Brain pericyte (primary cell): Measurements from ENCODE around the gene RBMX2.

ENCODE experiments used
- DNase-seq: peaks from one replicate; pipeline ENCODE4 v3.0.0-alpha.2; 2012; ENCODE audit warnings: low read depth, low spot score

Gene RBMX2

GRCh38 chrX:130444641-130445336 lies 43.0 kb downstream of the RBMX2 start:
- no peak for DNase-seq

GRCh38 chrX:130446974-130447373 lies 45.2 kb downstream of the RBMX2 start:
- no peak for DNase-seq
